ENCODE results near the gene NADK. TPM values are rescaled to one million over a fixed set of nuclear protein-coding genes. Genes with fewer than 3 reads are reported as not detected.

The NADK gene
- total RNA-seq, 1 donor from 2014 or later = 104 TPM

DNA sequence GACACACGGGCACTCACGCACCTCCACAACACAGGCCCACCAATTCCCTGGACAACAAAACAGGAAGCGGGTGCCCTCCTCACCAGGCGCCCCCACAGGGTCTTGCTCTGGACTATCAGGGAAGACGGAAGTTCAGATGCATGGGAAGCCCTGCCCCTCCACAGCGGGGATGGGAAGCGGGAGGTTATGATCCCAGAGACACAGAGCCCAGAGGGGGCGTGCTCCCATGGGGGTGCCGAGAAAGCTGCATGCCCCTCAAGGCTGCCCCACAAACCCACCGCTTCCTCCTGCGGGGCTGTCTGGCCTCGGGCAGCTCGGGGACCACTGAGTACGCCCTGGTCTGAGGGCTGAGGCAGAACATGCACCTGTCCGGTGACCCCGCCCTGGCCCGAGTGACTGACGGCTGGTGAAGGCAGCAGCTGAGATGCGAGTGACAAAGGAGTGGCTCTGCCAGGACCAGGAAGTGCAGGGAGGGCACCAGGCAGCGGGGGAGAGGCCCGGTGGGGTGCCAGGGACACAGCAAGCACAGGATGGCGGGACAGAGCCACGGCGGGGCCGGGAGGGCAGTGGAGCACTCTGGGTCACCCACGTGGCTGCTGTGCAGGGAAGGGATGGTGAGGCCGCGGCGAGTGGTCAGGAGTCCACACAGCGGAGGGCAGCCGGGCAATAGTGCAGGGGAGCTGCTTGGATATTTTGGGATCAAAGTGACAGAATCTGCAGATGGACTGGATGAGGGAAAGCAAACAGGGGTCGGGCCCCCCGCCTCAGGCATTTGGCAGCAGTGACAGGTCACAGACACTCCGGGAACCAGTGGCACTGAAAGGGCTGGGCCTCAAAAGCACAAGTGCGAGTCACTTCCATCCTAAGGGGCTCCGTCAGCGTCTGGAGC, 18.6 kb downstream of the NADK start:
- Histone ChIP-seq H3K4me3 (no peak overlapping the region), H3K9me3 (no peaks in the 10 kb centered on the region), H3K36me3 (peaks cover 92 to 94% of the 10 kb centered on the region in 2 donors), H3K4me1 (no peaks in the 10 kb centered on the region), H3K27ac (no peak overlapping the region), H3K27me3 (no peaks in the 10 kb centered on the region)
- TF ChIP-seq, protein P1, sequence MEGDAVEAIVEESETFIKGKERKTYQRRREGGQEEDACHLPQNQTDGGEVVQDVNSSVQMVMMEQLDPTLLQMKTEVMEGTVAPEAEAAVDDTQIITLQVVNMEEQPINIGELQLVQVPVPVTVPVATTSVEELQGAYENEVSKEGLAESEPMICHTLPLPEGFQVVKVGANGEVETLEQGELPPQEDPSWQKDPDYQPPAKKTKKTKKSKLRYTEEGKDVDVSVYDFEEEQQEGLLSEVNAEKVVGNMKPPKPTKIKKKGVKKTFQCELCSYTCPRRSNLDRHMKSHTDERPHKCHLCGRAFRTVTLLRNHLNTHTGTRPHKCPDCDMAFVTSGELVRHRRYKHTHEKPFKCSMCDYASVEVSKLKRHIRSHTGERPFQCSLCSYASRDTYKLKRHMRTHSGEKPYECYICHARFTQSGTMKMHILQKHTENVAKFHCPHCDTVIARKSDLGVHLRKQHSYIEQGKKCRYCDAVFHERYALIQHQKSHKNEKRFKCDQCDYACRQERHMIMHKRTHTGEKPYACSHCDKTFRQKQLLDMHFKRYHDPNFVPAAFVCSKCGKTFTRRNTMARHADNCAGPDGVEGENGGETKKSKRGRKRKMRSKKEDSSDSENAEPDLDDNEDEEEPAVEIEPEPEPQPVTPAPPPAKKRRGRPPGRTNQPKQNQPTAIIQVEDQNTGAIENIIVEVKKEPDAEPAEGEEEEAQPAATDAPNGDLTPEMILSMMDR (IDR thresholded peaks at IDR 0.05) = no peak
- no peak for DNase-seq (ENCODE audit: low spot score in 2 of 2)
- intact Hi-C loops (cut with DNase I) = no loop called here

DNA sequence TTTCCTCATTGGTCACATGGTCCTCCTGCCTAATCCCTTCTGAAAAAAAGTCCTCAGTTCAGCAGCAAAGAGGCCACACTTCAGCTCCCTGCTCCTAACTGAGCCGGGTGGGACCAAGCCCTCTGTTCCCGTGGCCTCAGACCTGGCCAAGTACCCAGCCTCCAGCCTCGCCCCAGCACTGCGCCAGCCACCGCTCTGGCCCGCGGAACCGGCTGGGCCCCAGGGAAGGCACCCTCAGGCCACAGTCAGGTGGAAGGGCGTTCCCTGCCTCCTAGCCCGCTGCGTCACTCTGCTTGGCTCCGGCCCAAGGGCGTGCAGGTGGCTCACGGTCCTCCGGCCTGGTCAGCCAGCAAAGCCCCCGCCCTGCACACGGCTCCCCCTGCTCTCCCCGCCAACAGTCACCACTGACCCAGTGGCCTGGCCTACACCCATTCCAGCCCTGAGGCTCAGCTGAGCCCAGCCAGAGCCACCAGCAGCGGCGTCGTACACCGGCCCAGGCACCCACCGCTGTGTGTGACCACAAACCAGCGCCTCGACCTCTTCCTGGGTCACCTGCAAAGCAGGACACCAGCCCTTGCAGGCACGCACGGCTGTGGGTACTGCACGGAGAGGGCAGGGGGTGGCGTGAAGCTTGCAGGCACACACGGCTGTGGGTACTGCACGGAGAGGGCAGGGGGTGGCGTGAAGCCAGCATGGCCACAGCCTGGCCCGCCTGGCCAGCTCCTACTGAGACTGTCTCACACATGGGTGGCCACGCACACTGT, 19.4 kb downstream of the NADK start:
- no peak overlapping the region for H3K27ac ChIP-seq
- H3K27me3 ChIP-seq = no peaks in the 10 kb centered on the region
- peaks cover 93 to 94% of the 10 kb centered on the region in 2 donors for H3K36me3 ChIP-seq

DNA sequence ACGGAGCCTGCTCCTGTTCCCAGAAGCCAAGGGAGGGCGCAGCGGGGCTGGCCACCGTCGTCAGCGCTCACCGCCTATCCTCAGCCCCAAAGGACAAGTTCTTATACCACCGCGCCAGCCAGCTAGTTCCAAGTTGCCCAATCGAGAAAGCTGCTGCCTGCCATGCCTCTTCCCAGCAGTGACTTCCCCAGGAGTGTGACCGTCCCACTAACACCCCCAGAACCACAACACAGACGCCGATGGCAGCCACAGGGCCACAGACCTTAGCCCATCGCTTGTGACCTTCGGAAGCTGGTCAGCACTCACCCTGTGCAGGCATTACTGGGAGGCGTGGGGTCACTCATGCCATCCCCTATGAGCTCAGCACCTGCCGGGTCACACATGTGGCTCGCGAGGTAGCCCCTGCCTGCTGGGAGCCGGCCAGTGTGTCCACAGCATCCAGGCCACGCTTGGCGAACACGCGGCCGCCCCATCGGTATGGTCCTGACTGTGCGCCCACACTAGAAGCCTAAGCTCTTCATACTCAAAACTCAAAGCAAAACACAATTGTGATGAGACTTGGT, 20.1 kb downstream of the NADK start:
- Histone ChIP-seq H3K9me3 (no peaks in the 10 kb centered on the region), H3K4me3 (no peak overlapping the region), H3K4me1 (no peaks in the 10 kb centered on the region), H3K27ac (no peak overlapping the region), H3K27me3 (no peaks in the 10 kb centered on the region), H3K36me3 (peaks cover 97% of the 10 kb centered on the region in 2 donors)
- intact Hi-C loops (cut with DNase I) = no loop called here
- TF ChIP-seq, protein P1 (IDR thresholded peaks at IDR 0.05) = no peak
- DNase-seq (ENCODE audit: low spot score in 2 of 2) = no peak

More for the DNA sequence above, 19.4 kb downstream of the NADK start:
- Histone ChIP-seq H3K4me3 (no peak overlapping the region), H3K9me3 (no peaks in the 10 kb centered on the region), H3K4me1 (no peaks in the 10 kb centered on the region)
- intact Hi-C loops (cut with DNase I) = no loop called here
- TF ChIP-seq, protein P1 (IDR thresholded peaks at IDR 0.05) = no peak
- DNase-seq (ENCODE audit: low spot score in 2 of 2) = no peak

DNA sequence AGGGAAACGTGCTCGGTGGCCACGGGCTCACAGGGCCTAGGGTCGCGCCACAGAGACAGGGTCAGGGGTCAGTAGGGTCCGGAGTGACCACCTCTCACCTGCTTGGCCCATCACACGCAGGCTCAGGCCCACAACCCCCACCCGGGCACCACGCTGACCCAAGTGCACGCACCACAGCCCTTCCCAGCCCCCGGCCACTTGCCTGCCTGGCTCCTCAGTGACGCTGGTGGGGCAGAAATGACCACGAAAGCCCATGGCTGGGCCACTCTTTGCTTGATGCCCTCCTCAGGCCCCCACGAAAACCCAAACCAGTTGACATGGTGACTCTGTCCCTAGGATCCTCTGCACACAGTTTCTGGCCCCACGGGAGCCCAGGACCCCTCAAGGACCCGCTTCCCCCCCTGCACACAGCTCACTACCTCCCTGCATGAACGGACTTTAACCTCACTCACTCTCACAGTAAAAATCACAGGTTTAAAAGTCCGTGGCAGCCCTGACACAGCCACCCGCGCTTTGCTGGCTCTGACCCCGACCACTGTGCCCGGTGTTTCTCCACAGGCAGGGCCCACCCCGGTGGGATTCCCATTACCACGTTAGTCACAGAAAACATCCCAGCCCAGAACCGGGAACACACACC, 20.7 kb downstream of the NADK start:
- no peak overlapping the region for H3K4me3 ChIP-seq
- no peaks in the 10 kb centered on the region for H3K4me1 ChIP-seq
- no peaks in the 10 kb centered on the region for H3K27me3 ChIP-seq
- no peak for DNase-seq (ENCODE audit: low spot score in 2 of 2)
- intact Hi-C loops (cut with DNase I) = no loop called here
- H3K27ac ChIP-seq = no peak overlapping the region
- TF ChIP-seq, protein P1 (IDR thresholded peaks at IDR 0.05) = no peak
- peaks cover 95 to 97% of the 10 kb centered on the region in 2 donors for H3K36me3 ChIP-seq
- no peaks in the 10 kb centered on the region for H3K9me3 ChIP-seq

DNA sequence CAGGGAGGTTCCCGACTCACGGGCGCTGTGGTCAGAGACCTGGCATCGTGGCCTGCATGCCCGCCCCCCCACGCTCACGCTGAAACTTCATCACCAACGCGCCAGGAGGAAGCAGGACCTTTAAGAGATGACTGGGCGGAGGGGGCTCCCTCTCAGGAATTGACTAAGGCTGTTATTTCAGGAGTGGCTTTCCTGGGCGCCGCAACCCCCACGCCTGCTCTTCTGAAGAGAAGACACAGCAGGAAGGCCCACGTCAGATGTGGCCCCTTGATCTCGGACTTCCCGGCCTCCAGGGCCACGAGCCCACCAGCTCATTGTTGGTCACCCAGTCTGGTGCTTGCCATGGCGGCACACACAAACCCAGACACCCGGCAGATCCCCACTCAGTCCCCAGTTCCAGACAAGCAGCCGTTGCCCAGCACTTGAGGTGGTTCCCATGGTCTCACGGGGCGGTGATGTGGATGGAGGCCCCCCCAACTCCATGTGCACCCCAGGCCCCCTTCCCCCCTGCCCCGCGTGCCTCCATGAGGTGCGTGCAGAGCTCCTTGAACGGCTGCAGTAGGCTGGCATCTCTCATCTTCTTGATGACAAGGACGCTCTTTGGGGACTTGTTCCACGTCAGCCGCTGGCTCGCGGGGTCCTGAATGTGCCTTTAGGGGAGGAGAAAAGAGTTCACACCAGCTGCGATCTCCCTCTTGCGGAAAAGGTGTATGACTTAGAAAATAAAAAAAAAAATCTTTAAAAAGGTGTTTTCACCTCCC, 21.4 kb downstream of the NADK start:
- TF ChIP-seq, protein P1 (IDR thresholded peaks at IDR 0.05) = no peak
- H3K27me3 ChIP-seq = no peaks in the 10 kb centered on the region
- intact Hi-C loops (cut with DNase I) = no loop called here
- H3K4me1 ChIP-seq = no peaks in the 10 kb centered on the region
- H3K4me3 ChIP-seq = no peak overlapping the region
- H3K36me3 ChIP-seq = peaks cover 93 to 96% of the 10 kb centered on the region in 2 donors
- no peaks in the 10 kb centered on the region for H3K9me3 ChIP-seq
- DNase-seq (ENCODE audit: low spot score in 2 of 2) = no peak
- H3K27ac ChIP-seq = no peak overlapping the region
